GM23338 (cell line): ENCODE results near the gene NAA16. TPM values are rescaled to one million over a fixed set of nuclear protein-coding genes. Genes with fewer than 3 reads are reported as not detected.

Experiments used
- ATAC-seq: fragments of 200-7000 bp; cut with Tn5 transposase; 3 replicates; pipeline ENCODE4 v1.9.1; 2020
- DNase-seq: peaks from one replicate; pipeline ENCODE4 v3.0.0-alpha.2; 2015; ENCODE audit warnings: low spot score
- H2AFZ ChIP-seq: fragments of 200-600 bp; sonication (generic); 2 replicates; pipeline ENCODE4 v1.8.0; 2016; ENCODE audit warnings: antibody characterized with exemption, mild to moderate bottlenecking, moderate library complexity
- H3F3A ChIP-seq: fragments of 200-600 bp; sonication (generic); replicated peaks from 2 replicates; pipeline ENCODE4 v1.8.0; 2017; ENCODE audit warnings: antibody characterized with exemption, mixed run types, low read depth
- H3K27ac ChIP-seq: fragments of 200-600 bp; sonication (generic); 2 replicates; pipeline ENCODE4 v1.6.1; 2016; ENCODE audit warnings: low read depth
- H3K27me3 ChIP-seq: fragments of 200-600 bp; sonication (generic); 2 replicates; pipeline ENCODE4 v1.8.0; 2016; ENCODE audit warnings: mild to moderate bottlenecking, mixed run types, moderate library complexity; ENCODE audit not compliant: insufficient read depth
- H3K36me3 ChIP-seq: fragments of 200-600 bp; sonication (generic); 2 replicates; pipeline ENCODE4 v1.8.0; 2016; ENCODE audit warnings: mild to moderate bottlenecking; ENCODE audit not compliant: insufficient read depth
- H3K4me1 ChIP-seq: fragments of 200-600 bp; sonication (generic); 2 replicates; pipeline ENCODE4 v1.8.0; 2016; ENCODE audit warnings: mild to moderate bottlenecking, moderate library complexity; ENCODE audit not compliant: insufficient read depth
- H3K4me2 ChIP-seq: fragments of 200-600 bp; sonication (generic); 2 replicates; pipeline ENCODE4 v1.7.1; 2017; ENCODE audit warnings: mixed run types
- H3K4me3 ChIP-seq: fragments of 200-600 bp; sonication (generic); 2 replicates; pipeline ENCODE4 v1.6.1; 2016; ENCODE audit warnings: mixed run types
- H3K79me2 ChIP-seq: fragments of 200-600 bp; sonication (generic); replicated peaks from 2 replicates; pipeline ENCODE4 v1.8.0; 2017; ENCODE audit warnings: mild to moderate bottlenecking; ENCODE audit not compliant: insufficient read depth
- H3K9me2 ChIP-seq: fragments of 200-600 bp; sonication (generic); 2 replicates; pipeline ENCODE4 v1.8.0; 2017; ENCODE audit not compliant: insufficient read depth
- H4K20me1 ChIP-seq: fragments of 200-600 bp; sonication (generic); replicated peaks from 2 replicates; pipeline ENCODE4 v1.8.0; 2017; ENCODE audit warnings: mild to moderate bottlenecking; ENCODE audit not compliant: insufficient read depth
- H3K27ac Mint-ChIP-seq: 2 replicates; pipeline ENCODE4 v1.8.0; 2020; ENCODE audit warnings: inconsistent platforms, mild to moderate bottlenecking, moderate library complexity, mixed read lengths
- H3K27me3 Mint-ChIP-seq: 3 replicates; pipeline ENCODE4 v1.8.0; 2022; ENCODE audit warnings: low read depth, mild to moderate bottlenecking, moderate library complexity, mixed read lengths, inconsistent platforms; ENCODE audit not compliant: insufficient read depth, poor library complexity
- H3K36me3 Mint-ChIP-seq: 3 replicates; pipeline ENCODE4 v1.8.0; 2021; ENCODE audit warnings: low read depth, mild to moderate bottlenecking, inconsistent platforms, moderate library complexity, mixed read lengths
- H3K4me1 Mint-ChIP-seq: 3 replicates; pipeline ENCODE4 v1.8.0; 2020; ENCODE audit warnings: mild to moderate bottlenecking, inconsistent platforms, mixed read lengths
- H3K4me3 Mint-ChIP-seq: 3 replicates; pipeline ENCODE4 v1.8.0; 2021; ENCODE audit warnings: moderate library complexity, mild to moderate bottlenecking, inconsistent platforms, mixed read lengths
- H3K9me3 Mint-ChIP-seq: 3 replicates; pipeline ENCODE4 v1.8.0; 2020; ENCODE audit warnings: moderate library complexity, mild to moderate bottlenecking, inconsistent platforms, mixed read lengths
- CTCF ChIP-seq, 2 experiments: fragments of 200-600 bp in 1 of 2; sonication (generic) in 1 of 2; conservative IDR thresholded peaks; 2 replicates each; pipeline versions ENCODE4 v1.5.1 to v1.6.1; 2016 to 2017; ENCODE audit warnings: antibody characterized with exemption in 2 of 2, low read depth in 2 of 2, mild to moderate bottlenecking in 2 of 2, moderate library complexity in 1 of 2
- ETS1 ChIP-seq: IDR thresholded peaks from 2 replicates; pipeline ENCODE4 v1.6.1; 2016; ENCODE audit warnings: antibody characterized with exemption
- JUNB ChIP-seq: IDR thresholded peaks from one replicate; pipeline ENCODE4 v1.6.1; 2016; ENCODE audit warnings: antibody characterized with exemption; ENCODE audit not compliant: unreplicated experiment
- STAT1 ChIP-seq: IDR thresholded peaks from one replicate; pipeline ENCODE4 v1.6.1; 2016; ENCODE audit warnings: antibody characterized with exemption; ENCODE audit not compliant: unreplicated experiment
- ZNF462 ChIP-seq: fragments of 250-450 bp; sonication (Bioruptor Pico); IDR thresholded peaks from 2 replicates; pipeline ENCODE4 v1.5.0; 2020; ENCODE audit warnings: mild to moderate bottlenecking, moderate library complexity
- polyA plus RNA-seq: library from polyadenylated mRNA; unstranded; fragments of >200 nt; fragmentation: Nextera tagmentation; extraction: Ambion mirVana; gene quantifications from 2 replicates; pipeline ENCODE4 v1.2.1, GENCODE V29; 2016
- total RNA-seq: library from RNA; depleted of rRNA; stranded (reverse); fragments of >200 nt; shearing (Covaris generic); gene quantifications from 2 replicates; pipeline ENCODE4 v1.2.3, GENCODE V29; 2014

The NAA16 gene
- total and polyA plus RNA-seq, 2 experiments from 2014 or later, result 42.3 to 51.7 TPM

GRCh38 chr13:41383386-41383785 is 72.3 kb downstream of the NAA16 start (continued):
- TF ChIP-seq STAT1 (no peak), JUNB (no peak), ETS1 (no peak)

- no peak overlapping the region for H3K27ac Mint-ChIP-seq
- DNase-seq (peak; percentile 41), ATAC-seq (no peak)
Measured at GRCh38 chr13:41384749-41385503, 73.9 kb downstream of the NAA16 start.

More at GRCh38 chr13:41384749-41385503, 73.9 kb downstream of the NAA16 start:
- no peak overlapping the region for H3K27ac ChIP-seq
- H3K27me3 Mint-ChIP-seq, result peaks cover 3% of the 10 kb centered on the region
- no peak overlapping the region for H3K4me2 ChIP-seq
- no peaks in the 10 kb centered on the region for H3K4me1 Mint-ChIP-seq
- no peaks in the 10 kb centered on the region for H3K9me3 Mint-ChIP-seq
- no peaks in the 10 kb centered on the region for H3K4me1 ChIP-seq
- H3K79me2 ChIP-seq, result no peaks in the 10 kb centered on the region
- H3K36me3 ChIP-seq, result no peaks in the 10 kb centered on the region
- no peak overlapping the region for H2AFZ ChIP-seq
- TF ChIP-seq CTCF (conservative IDR thresholded peaks at IDR 0.05; ENCODE audit: low read depth in 2 of 2) (peak; percentile 47 to 63), ZNF462 (CRISPR knock-in tag) (no peak)
- H3K4me3 Mint-ChIP-seq, result no peak overlapping the region
- no peak overlapping the region for H3K4me3 ChIP-seq
- H3K27me3 ChIP-seq, result no peaks in the 10 kb centered on the region
- no peaks in the 10 kb centered on the region for H3F3A ChIP-seq
- H3K36me3 Mint-ChIP-seq, result no peaks in the 10 kb centered on the region
- H4K20me1 ChIP-seq, result no peaks in the 10 kb centered on the region
- 0 out of 2 replicates have a peak, but pooled peaks cover 4% of the 10 kb centered on the region for H3K9me2 ChIP-seq
